MCF 10A (cell line): ENCODE data around the gene ETV3. TPM values are rescaled to one million over a fixed set of nuclear protein-coding genes. Genes with fewer than 3 reads are reported as not detected.

Experiments used
- BruUV-seq: library from RNA; stranded (reverse); fragments of 400-500 nt; replicated peaks from 2 replicates; lab custom pipeline; 2021; lab: Mats Ljungman, UMichigan
- CTCF ChIA-PET: fragments of 300-600 bp; sonication (Branson Sonifier 250); formaldehyde crosslinking; extraction: SDS; loops from one replicate; lab custom pipeline; 2021; ENCODE audit warnings: antibody characterized with exemption, inconsistent platforms; lab: Yijun Ruan, JAX
- POLR2A ChIA-PET: fragments of 300-600, 350-650 bp; sonication (Branson Sonifier 250); formaldehyde crosslinking; extraction: SDS; loops from one replicate; lab custom pipeline; 2020; ENCODE audit warnings: antibody characterized with exemption, inconsistent platforms; lab: Yijun Ruan, JAX
- DNase-seq: peaks from one replicate; pipeline ENCODE4 v3.0.0-alpha.2; 2018; ENCODE audit not compliant: unreplicated experiment
- H3K27ac Mint-ChIP-seq: one replicate; pipeline ENCODE4 v1.8.0; 2022; ENCODE audit warnings: mild to moderate bottlenecking, low read depth, mixed read lengths; ENCODE audit not compliant: unreplicated experiment
- H3K27me3 Mint-ChIP-seq: one replicate; pipeline ENCODE4 v1.8.0; 2022; ENCODE audit warnings: mixed read lengths; ENCODE audit not compliant: insufficient read depth, unreplicated experiment
- H3K36me3 Mint-ChIP-seq: one replicate; pipeline ENCODE4 v1.8.0; 2022; ENCODE audit warnings: mild to moderate bottlenecking, moderate library complexity, mixed read lengths; ENCODE audit not compliant: insufficient read depth, unreplicated experiment
- H3K4me1 Mint-ChIP-seq: one replicate; pipeline ENCODE4 v1.8.0; 2022; ENCODE audit warnings: mixed read lengths; ENCODE audit not compliant: insufficient read depth, unreplicated experiment
- H3K4me3 Mint-ChIP-seq: one replicate; pipeline ENCODE4 v1.8.0; 2022; ENCODE audit warnings: mild to moderate bottlenecking, moderate library complexity, mixed read lengths; ENCODE audit not compliant: unreplicated experiment
- H3K9me3 Mint-ChIP-seq: one replicate; pipeline ENCODE4 v1.8.0; 2022; ENCODE audit warnings: mixed read lengths; ENCODE audit not compliant: unreplicated experiment
- CTCF ChIP-seq: fragments of 200-600 bp; IDR thresholded peaks from one replicate; pipeline ENCODE4 v1.8.0; 2022; ENCODE audit warnings: antibody characterized with exemption, mild to moderate bottlenecking; ENCODE audit not compliant: unreplicated experiment
- intact Hi-C: fragments of 100-400 bp; cut with micrococcal nuclease; formaldehyde crosslinking; loops from 2 replicates; pipeline ENCODE4 v1.14.1; 2022
- total RNA-seq: library from RNA; stranded (reverse); gene quantifications from 2 replicates; pipeline ENCODE4 v1.2.3, GENCODE V29; 2022

Gene ETV3
- total RNA-seq, 1 experiment from 2014 or later, result 28.6 TPM

- Mint-ChIP-seq H3K27ac (no peak overlapping the region), H3K4me1 (no peaks in the 10 kb centered on the region), H3K36me3 (no peaks in the 10 kb centered on the region), H3K27me3 (peaks cover 6% of the 10 kb centered on the region), H3K4me3 (no peak overlapping the region), H3K9me3 (no peaks in the 10 kb centered on the region)
- ChIA-PET POLR2A (interaction anchor here (0.7 to 1.0 kb wide), 2 partner anchors 36 to 37 kb away, joined by 3 read pairs; no protein-coding TSS in a partner anchor), CTCF (interaction anchor here (0.6 to 1.6 kb wide), 4 partner anchors 11 to 366 kb away, joined by 3 to 10 read pairs (median 3); no protein-coding TSS in a partner anchor)
- intact Hi-C loops, result loop anchor here (10.0 kb wide), 1 partner anchor 153 kb away; the partner anchor contains the start of gene LRRC71
- no TSS peak for BruUV-seq
- DNase-seq, result no peak
- TF ChIP-seq CTCF, result no peak
Measured at GRCh38 chr1:157077394-157077793, 60.8 kb downstream of the ETV3 start.

GRCh38 chr1:157073944-157074685, 64.1 kb downstream of the ETV3 start:
- peak; percentile 81 for DNase-seq
- no peak overlapping the region for H3K27ac Mint-ChIP-seq
- no peaks in the 10 kb centered on the region for H3K9me3 Mint-ChIP-seq
- intact Hi-C loops, result loop anchor here (10.0 kb wide), 1 partner anchor 149 kb away; the partner anchor contains the start of gene LRRC71
- H3K36me3 Mint-ChIP-seq, result no peaks in the 10 kb centered on the region
- H3K27me3 Mint-ChIP-seq, result no peaks in the 10 kb centered on the region
- ChIA-PET POLR2A (interaction anchor here (0.7 to 1.0 kb wide), 2 partner anchors 12 to 28 kb away, joined by 3 read pairs; partner anchors contain the start of gene ARHGEF11), CTCF (interaction anchor here (0.6 to 4.7 kb wide), 30 partner anchors 9 to 289 kb away, joined by 3 to 34 read pairs (median 4); no protein-coding TSS in a partner anchor)
- no peak overlapping the region for H3K4me3 Mint-ChIP-seq
- TF ChIP-seq CTCF, result peak; percentile 60
- H3K4me1 Mint-ChIP-seq, result no peaks in the 10 kb centered on the region
- BruUV-seq, result no TSS peak

Other genes starting within 250 kb of the ETV3 start
- gene PEAR1, start 244.7 kb downstream of the ETV3 start, total RNA-seq, result 6.5 and 8.8 TPM in 2 replicates
- gene LRRC71, start 217.8 kb downstream of the ETV3 start, total RNA-seq, result not detected in 2 replicates
- 34.5 and 38.5 TPM in 2 replicates for gene ARHGEF11, start 92.7 kb downstream of the ETV3 start, total RNA-seq
- gene ETV3L, start 38.6 kb downstream of the ETV3 start, total RNA-seq, result not detected in 2 replicates